ENCODE measurements around the gene ZFR.

GRCh38 chr5:32455311-32455710 is 10.8 kb upstream of the ZFR start:
- TF ChIP-seq CTCF (conservative IDR thresholded peaks at IDR 0.05; ENCODE audit: low read depth, low read length) (no peak), EZH2 (IDR thresholded peaks at IDR 0.05; ENCODE audit: low read length, unreplicated experiment) (no peak), EZH2phosphoT487 (IDR thresholded peaks at IDR 0.05; ENCODE audit: borderline replicate concordance, low read length) (no peak)
